Mesothelial cell of epicardium (in vitro differentiated cells): Measurements from ENCODE around the gene NOXA1. TPM values are rescaled to one million over a fixed set of nuclear protein-coding genes. Genes with fewer than 3 reads are reported as not detected.

Experiments used
- DNase-seq, 2 experiments: peaks; one replicate each; pipeline ENCODE4 v3.0.0; 2021; ENCODE audit warnings: low spot score in 2 of 2; ENCODE audit not compliant: unreplicated experiment in 2 of 2
- H3K27ac Mint-ChIP-seq: 2 replicates; pipeline ENCODE4 v1.8.0; 2021; ENCODE audit warnings: mixed read lengths
- H3K27me3 Mint-ChIP-seq: 2 replicates; pipeline ENCODE4 v1.8.0; 2021; ENCODE audit warnings: low read depth, mixed read lengths
- H3K36me3 Mint-ChIP-seq: 2 replicates; pipeline ENCODE4 v1.8.0; 2021; ENCODE audit warnings: mixed read lengths
- H3K4me1 Mint-ChIP-seq: 2 replicates; pipeline ENCODE4 v1.8.0; 2021; ENCODE audit warnings: mixed read lengths
- H3K4me3 Mint-ChIP-seq: 2 replicates; pipeline ENCODE4 v1.8.0; 2021; ENCODE audit warnings: mild to moderate bottlenecking, moderate library complexity, mixed read lengths
- H3K9me3 Mint-ChIP-seq: 2 replicates; pipeline ENCODE4 v1.8.0; 2021; ENCODE audit warnings: mixed read lengths
- CTCF ChIP-seq: fragments of 200-600 bp; sonication (generic); IDR thresholded peaks from one replicate; pipeline ENCODE4 v1.5.0; 2021; ENCODE audit warnings: antibody characterized with exemption; ENCODE audit not compliant: unreplicated experiment
- total RNA-seq: library from RNA; stranded (reverse); gene quantifications from 3 replicates; pipeline ENCODE4 v1.2.1, GENCODE V29; 2021

NOXA1 gene
- total RNA-seq, 1 donor from 2014 or later, result 22.1 TPM

- DNase-seq, result no peak
- no peak overlapping the region for H3K27ac Mint-ChIP-seq
- peaks cover 8% of the 10 kb centered on the region for H3K27me3 Mint-ChIP-seq
- H3K4me1 Mint-ChIP-seq, result peaks cover 7% of the 10 kb centered on the region
- H3K36me3 Mint-ChIP-seq, result peaks cover 3% of the 10 kb centered on the region
- H3K4me3 Mint-ChIP-seq, result no peak overlapping the region
- TF ChIP-seq CTCF, result no peak
- no peaks in the 10 kb centered on the region for H3K9me3 Mint-ChIP-seq
These were observed 22.8 kb downstream of the NOXA1 start for GRCh38 chr9:137445930-137446431.

DNA sequence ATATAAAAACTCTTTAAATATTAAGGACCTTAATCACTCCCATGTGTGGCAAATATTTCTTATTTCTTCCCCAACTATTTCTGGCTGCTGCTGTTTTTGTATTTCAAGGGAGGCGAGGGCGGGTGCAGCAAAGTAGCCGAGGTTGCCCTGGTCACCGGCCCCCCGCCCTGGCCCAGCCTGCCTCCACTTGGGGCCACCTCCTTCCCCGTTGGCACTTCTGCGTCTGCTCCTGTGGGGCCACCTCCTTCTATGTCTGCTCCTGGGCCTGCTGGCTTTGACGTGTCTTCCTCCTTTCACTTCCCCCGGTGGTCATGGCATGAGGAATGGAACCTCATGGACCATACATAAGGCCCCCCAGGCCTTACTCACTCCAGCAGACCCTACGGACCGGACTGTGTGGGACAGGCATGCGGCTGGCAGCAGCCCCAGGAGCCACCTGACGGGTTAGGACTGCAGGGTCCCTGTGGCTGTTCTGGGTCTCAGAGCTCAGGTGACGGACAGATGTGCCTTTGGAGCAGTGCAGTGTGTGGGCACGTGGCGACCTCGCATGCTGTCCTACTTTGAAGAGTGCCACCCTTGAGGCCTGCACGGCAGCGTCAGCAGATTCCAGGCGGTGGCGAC, 23.8 kb downstream of the NOXA1 start:
- H3K4me3 Mint-ChIP-seq, result no peak overlapping the region
- no peak for TF ChIP-seq CTCF
- H3K27ac Mint-ChIP-seq, result peak overlapping the region; percentile 19
- H3K36me3 Mint-ChIP-seq, result peaks cover 3% of the 10 kb centered on the region
- no peaks in the 10 kb centered on the region for H3K9me3 Mint-ChIP-seq
- peaks cover 5% of the 10 kb centered on the region for H3K4me1 Mint-ChIP-seq
- no peak for DNase-seq
- peaks cover 6% of the 10 kb centered on the region for H3K27me3 Mint-ChIP-seq

DNA sequence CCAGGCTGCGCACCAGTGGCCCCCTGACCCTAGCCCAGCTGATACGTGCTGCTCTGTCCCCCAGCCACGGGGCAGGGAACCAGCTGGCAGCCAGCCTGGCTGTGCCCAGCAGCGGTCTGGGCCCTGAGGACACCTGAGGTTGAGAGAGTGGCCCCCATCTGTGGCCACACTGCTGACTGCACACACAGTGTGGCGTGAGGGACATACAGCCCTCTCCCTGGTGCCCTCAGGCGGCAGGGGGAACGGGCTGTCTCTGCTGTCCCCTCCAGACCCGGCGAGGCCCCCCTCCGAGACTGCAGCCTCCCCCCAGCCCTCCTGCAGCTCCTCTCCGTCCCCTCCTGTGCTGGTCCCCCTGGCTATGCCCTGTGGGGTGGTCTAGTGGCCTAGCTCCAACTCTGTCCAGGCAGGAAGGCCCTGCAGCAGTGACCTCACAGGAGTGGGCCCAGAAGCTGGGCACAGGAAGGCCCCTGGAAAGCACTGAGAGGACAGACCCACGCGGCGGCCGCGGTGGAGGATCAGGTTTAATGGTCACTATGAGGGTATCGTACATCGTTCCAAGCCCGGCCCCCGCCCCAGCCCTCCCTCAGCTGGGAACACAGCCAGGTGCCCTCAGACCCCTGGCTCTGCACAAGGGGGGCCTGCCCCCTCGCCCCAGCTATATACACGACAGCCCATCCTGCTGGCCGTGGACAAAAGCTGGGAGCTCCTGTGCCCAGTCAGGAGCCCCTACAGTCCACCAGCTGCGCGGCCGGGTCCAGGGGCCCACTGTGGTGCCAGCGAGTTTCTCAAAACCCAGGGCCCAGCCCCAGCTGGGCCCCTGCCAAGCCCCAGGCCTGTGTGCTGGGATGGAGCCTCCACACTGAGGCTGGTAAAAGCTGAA, 24.8 kb downstream of the NOXA1 start:
- no peak overlapping the region for H3K27ac Mint-ChIP-seq
- H3K4me3 Mint-ChIP-seq, result no peak overlapping the region
- TF ChIP-seq CTCF, result no peak
- H3K27me3 Mint-ChIP-seq, result peaks cover 4% of the 10 kb centered on the region
- H3K36me3 Mint-ChIP-seq, result peaks cover 3% of the 10 kb centered on the region
- H3K9me3 Mint-ChIP-seq, result no peaks in the 10 kb centered on the region
- DNase-seq, result no peak
- H3K4me1 Mint-ChIP-seq, result peaks cover 4% of the 10 kb centered on the region

- H3K36me3 Mint-ChIP-seq, result peaks cover 3% of the 10 kb centered on the region
- TF ChIP-seq CTCF, result no peak
These were observed 25.4 kb downstream of the NOXA1 start for GRCh38 chr9:137448602-137448962.

GRCh38 chr9:137449081-137449844, 26.1 kb downstream of the NOXA1 start:
- no peaks in the 10 kb centered on the region for H3K9me3 Mint-ChIP-seq
- H3K27me3 Mint-ChIP-seq, result peaks cover 2% of the 10 kb centered on the region

More at GRCh38 chr9:137448602-137448962, 25.4 kb downstream of the NOXA1 start:
- H3K9me3 Mint-ChIP-seq, result no peaks in the 10 kb centered on the region
- peaks cover 5% of the 10 kb centered on the region for H3K4me1 Mint-ChIP-seq
- peak in 1 of 2 experiments; percentile 14 for DNase-seq
- H3K4me3 Mint-ChIP-seq, result no peak overlapping the region
- peaks cover 3% of the 10 kb centered on the region for H3K27me3 Mint-ChIP-seq
- no peak overlapping the region for H3K27ac Mint-ChIP-seq

More at GRCh38 chr9:137449081-137449844, 26.1 kb downstream of the NOXA1 start:
- TF ChIP-seq CTCF, result no peak
- peak in 1 of 2 experiments; percentile 8 for DNase-seq
- Mint-ChIP-seq H3K4me1 (peaks cover 7% of the 10 kb centered on the region), H3K4me3 (no peak overlapping the region), H3K36me3 (peaks cover 3% of the 10 kb centered on the region), H3K27ac (no peak overlapping the region)
